Measurements from ENCODE around the gene MAGI2.

GRCh38 chr7:78852951-78853350, 600.5 kb downstream of the MAGI2 start:
- TF ChIP-seq ISL1 (CRISPR knock-in tag; IDR thresholded peaks at IDR 0.05) (no peak), ZNF70 (CRISPR knock-in tag; IDR thresholded peaks at IDR 0.05) (no peak), GLIS3 (CRISPR knock-in tag; IDR thresholded peaks at IDR 0.05) (no peak), CSDC2 (CRISPR knock-in tag; IDR thresholded peaks at IDR 0.05) (no peak), PPARA (CRISPR knock-in tag; IDR thresholded peaks at IDR 0.05; ENCODE audit: borderline replicate concordance) (no peak), ESRRG (CRISPR knock-in tag; IDR thresholded peaks at IDR 0.05) (no peak), ZNF8 (CRISPR knock-in tag; IDR thresholded peaks at IDR 0.05) (no peak), CREB5 (CRISPR knock-in tag; IDR thresholded peaks at IDR 0.05; ENCODE audit: low read depth) (no peak), ZFP30 (CRISPR knock-in tag; IDR thresholded peaks at IDR 0.05) (no peak), TCF4 (CRISPR knock-in tag; IDR thresholded peaks at IDR 0.05; ENCODE audit: borderline replicate concordance) (no peak), SNAI2 (CRISPR knock-in tag; IDR thresholded peaks at IDR 0.05) (no peak)
- TF ChIP-seq, protein P1, sequence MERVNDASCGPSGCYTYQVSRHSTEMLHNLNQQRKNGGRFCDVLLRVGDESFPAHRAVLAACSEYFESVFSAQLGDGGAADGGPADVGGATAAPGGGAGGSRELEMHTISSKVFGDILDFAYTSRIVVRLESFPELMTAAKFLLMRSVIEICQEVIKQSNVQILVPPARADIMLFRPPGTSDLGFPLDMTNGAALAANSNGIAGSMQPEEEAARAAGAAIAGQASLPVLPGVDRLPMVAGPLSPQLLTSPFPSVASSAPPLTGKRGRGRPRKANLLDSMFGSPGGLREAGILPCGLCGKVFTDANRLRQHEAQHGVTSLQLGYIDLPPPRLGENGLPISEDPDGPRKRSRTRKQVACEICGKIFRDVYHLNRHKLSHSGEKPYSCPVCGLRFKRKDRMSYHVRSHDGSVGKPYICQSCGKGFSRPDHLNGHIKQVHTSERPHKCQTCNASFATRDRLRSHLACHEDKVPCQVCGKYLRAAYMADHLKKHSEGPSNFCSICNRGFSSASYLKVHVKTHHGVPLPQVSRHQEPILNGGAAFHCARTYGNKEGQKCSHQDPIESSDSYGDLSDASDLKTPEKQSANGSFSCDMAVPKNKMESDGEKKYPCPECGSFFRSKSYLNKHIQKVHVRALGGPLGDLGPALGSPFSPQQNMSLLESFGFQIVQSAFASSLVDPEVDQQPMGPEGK (CRISPR knock-in tag; IDR thresholded peaks at IDR 0.05; ENCODE audit: borderline replicate concordance), result no peak

All from SK-N-SH treated with all-trans-retinoic acid at 6 μM for 48 hours (cell line).